Panc1 (cell line): ENCODE results near the gene ZNF160.
"Not testable (repeated sequence)": the region's sequence is repeated elsewhere in the genome, so short reads cannot be mapped to it uniquely, and the experiment has no call there.

Experiments used
- SIN3A ChIP-seq: IDR thresholded peaks from 2 replicates; pipeline ENCODE4 v1.6.1; 2012; ENCODE audit warnings: low read depth, mild to moderate bottlenecking, low read length, moderate library complexity, borderline replicate concordance; ENCODE audit not compliant: insufficient read depth
- TF ChIP-seq, protein P1 (sequence below): fragments of 450-650 bp; IDR thresholded peaks from 2 replicates; pipeline ENCODE4 v1.5.1; 2017; ENCODE audit warnings: mild to moderate bottlenecking

GRCh38 chr19:53098570-53098969 lies 4.7 kb downstream of the ZNF160 start:
- TF ChIP-seq, protein P1, sequence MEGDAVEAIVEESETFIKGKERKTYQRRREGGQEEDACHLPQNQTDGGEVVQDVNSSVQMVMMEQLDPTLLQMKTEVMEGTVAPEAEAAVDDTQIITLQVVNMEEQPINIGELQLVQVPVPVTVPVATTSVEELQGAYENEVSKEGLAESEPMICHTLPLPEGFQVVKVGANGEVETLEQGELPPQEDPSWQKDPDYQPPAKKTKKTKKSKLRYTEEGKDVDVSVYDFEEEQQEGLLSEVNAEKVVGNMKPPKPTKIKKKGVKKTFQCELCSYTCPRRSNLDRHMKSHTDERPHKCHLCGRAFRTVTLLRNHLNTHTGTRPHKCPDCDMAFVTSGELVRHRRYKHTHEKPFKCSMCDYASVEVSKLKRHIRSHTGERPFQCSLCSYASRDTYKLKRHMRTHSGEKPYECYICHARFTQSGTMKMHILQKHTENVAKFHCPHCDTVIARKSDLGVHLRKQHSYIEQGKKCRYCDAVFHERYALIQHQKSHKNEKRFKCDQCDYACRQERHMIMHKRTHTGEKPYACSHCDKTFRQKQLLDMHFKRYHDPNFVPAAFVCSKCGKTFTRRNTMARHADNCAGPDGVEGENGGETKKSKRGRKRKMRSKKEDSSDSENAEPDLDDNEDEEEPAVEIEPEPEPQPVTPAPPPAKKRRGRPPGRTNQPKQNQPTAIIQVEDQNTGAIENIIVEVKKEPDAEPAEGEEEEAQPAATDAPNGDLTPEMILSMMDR = not testable (repeated sequence)
- not testable (repeated sequence) for TF ChIP-seq SIN3A
